ENCODE results near the gene DDHD1.

DDHD1 gene

GRCh38 chr14:52995998-52996397, 157.1 kb downstream of the DDHD1 start:
- DNase-seq (ENCODE audit: low read depth, low spot score): no peak

- DNase-seq (ENCODE audit: low read depth, low spot score): no peak
Observed at GRCh38 chr14:52992236-52992870, 160.8 kb downstream of the DDHD1 start.

GRCh38 chr14:52988139-52988538, 165.0 kb downstream of the DDHD1 start:
- DNase-seq (ENCODE audit: low read depth, low spot score): no peak

DNA sequence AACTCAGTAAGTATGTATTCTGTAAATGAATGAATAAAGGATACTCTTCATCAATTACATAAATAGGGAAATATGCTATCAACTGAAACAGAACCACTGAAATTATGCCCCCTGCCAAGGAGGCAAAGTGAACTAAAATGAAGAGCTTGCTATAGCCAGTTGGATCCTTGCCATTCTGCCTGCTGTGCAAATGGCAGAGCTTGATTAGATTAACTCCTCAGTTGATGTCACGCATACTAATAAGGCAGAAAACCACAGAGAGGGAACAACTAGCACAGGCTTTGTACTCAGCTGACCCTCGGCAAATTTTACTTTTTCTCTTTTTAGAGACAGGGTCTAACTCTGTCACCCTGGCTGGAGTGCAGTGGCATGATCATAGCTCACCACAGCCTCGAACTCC, 165.6 kb downstream of the DDHD1 start:
- DNase-seq (ENCODE audit: low read depth, low spot score): no peak

GRCh38 chr14:52987042-52987441, 166.1 kb downstream of the DDHD1 start:
- DNase-seq (ENCODE audit: low read depth, low spot score): no peak

All from brain pericyte (primary cell).